Erythroblast (primary cell): Measurements from ENCODE around the gene BBS9.

Experiments
- GATA1 ChIP-seq: IDR thresholded peaks from 2 replicates; pipeline ENCODE4 v1.6.1; 2011; ENCODE audit warnings: low read depth, mild to moderate bottlenecking, control low read depth, low read length, moderate library complexity
- POLR2A ChIP-seq: IDR thresholded peaks from 2 replicates; pipeline ENCODE4 v1.6.1; 2011; ENCODE audit warnings: mild to moderate bottlenecking, low read length

DNA sequence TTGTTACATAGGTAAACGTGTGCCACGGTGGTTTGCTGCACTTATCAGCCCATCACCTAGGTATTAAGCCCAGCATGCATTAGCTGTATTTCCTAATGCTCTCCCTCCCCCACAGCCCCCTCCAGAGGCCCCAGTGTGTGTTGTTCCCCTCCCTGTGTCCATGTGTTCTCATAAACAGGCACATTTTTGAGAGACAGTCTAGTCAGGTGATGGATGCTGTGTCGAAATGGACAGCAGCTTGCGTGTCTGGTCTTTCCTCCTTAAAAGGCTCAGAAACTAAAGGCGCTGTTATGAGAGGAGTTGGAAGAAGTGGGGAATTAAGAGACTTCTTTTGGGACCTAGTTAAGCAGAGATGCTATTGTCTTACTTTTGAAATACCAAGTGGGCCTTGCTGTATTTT lies 296.0 kb downstream of the BBS9 start:
- TF ChIP-seq POLR2A (no peak), GATA1 (no peak)
